GM12891 (cell line): ENCODE results near the gene HLA-C.
A peak's percentile ranks its signal among the peaks of the same experiment; 100 is the strongest.
"Not testable (repeated sequence)": the region's sequence is repeated elsewhere in the genome, so short reads cannot be mapped to it uniquely, and the experiment has no call there.

ENCODE experiments used
- DNase-seq: peaks from one replicate; pipeline ENCODE4 v3.0.0; 2011; ENCODE audit warnings: low spot score; ENCODE audit not compliant: insufficient read length
- FAIRE-seq: peaks from 2 replicates; lab custom pipeline; 2011; peaks lifted over from hg19 to GRCh38; lab: Jason Lieb, UNC
- PAX5 ChIP-seq: IDR thresholded peaks from 2 replicates; pipeline ENCODE4 v1.6.1; 2011; ENCODE audit warnings: low read length, moderate library complexity, mild to moderate bottlenecking; ENCODE audit not compliant: insufficient read depth, severe bottlenecking
- POLR2A ChIP-seq: IDR thresholded peaks from 2 replicates; pipeline ENCODE4 v1.6.1; 2011; ENCODE audit warnings: low read depth, low read length, control low read depth
- POLR2AphosphoS5 ChIP-seq: IDR thresholded peaks from 2 replicates; pipeline ENCODE4 v1.6.1; 2011; ENCODE audit warnings: low read depth, low read length, control low read depth
- POU2F2 ChIP-seq: IDR thresholded peaks from 2 replicates; pipeline ENCODE4 v1.6.1; 2011; ENCODE audit warnings: low read depth, mild to moderate bottlenecking, control low read depth, low read length, moderate library complexity
- SPI1 ChIP-seq: IDR thresholded peaks from 2 replicates; pipeline ENCODE4 v1.6.1; 2011; ENCODE audit warnings: low read depth, low read length, control low read depth
- TAF1 ChIP-seq: IDR thresholded peaks from 2 replicates; pipeline ENCODE4 v1.6.1; 2011; ENCODE audit warnings: low read depth, low read length, control low read depth

HLA-C gene

DNA sequence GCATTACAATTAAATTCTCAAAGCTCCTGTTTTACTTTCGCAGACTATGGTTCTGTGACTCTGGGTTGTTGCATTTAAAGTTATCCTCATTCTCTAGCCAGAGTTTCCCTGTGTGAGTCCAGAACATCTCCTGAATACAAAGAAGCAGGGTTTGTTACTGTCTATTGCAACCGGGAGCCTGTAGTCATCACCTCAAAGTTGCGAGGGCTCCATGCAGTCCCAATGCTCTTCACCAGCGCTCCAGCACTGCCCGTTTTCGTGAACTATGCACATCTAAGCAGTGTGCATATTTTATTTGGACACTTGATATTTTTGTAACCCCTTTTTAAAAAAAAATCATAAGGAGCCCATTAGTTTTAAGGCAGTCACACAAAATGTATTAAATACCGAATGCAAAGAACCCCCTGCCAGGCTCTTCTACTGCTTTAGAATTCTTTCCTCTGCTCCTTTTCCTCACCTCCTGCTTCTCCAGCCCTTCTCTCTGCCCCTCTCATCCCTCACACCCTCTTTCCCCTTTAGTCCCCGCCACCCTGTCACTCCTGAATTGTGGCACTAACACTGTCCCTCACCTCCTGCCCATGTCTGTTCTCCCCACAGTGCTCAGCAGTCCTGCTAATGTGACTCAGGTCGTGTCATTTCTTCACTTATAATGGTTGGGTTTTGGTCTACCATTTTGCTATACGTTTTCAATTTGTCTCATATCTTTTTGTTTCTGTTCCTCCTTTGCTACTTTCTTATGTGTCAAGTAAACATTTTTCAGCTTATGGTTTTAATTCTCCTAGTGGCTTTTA is 1.1 kb upstream of the HLA-C start:
- TF ChIP-seq POLR2AphosphoS5 (no peak), SPI1 (peak; percentile 70)
- DNase-seq: no peak
- peak; percentile 89 for FAIRE-seq

DNA sequence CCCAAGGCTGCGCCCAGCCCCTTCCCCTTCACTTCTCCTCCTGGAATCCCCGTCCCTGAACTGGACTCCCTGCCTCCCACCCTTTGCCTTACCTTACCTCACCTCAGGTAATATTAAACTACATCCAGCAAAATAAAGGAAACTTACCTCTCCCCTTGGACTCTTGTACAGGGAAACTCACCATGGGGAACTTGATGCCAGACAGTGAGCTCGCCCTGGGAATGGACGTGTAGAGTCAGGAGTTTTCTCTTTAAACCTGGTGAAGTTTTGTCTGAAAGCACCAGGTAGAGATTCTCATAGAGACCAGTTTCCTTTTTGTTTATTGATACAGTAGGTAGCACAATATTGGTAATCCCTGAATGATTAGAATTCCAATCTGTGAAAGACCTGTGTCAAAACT is 544 bp upstream of the HLA-C start:
- FAIRE-seq (no peak), DNase-seq (no peak)
- TF ChIP-seq POLR2AphosphoS5: no peak
- TF ChIP-seq PAX5: no peak
- TF ChIP-seq SPI1: no peak
- TF ChIP-seq TAF1: no peak
- TF ChIP-seq POU2F2: no peak
- TF ChIP-seq POLR2A: no peak; the same call in 1 of the 2 replicates

DNA sequence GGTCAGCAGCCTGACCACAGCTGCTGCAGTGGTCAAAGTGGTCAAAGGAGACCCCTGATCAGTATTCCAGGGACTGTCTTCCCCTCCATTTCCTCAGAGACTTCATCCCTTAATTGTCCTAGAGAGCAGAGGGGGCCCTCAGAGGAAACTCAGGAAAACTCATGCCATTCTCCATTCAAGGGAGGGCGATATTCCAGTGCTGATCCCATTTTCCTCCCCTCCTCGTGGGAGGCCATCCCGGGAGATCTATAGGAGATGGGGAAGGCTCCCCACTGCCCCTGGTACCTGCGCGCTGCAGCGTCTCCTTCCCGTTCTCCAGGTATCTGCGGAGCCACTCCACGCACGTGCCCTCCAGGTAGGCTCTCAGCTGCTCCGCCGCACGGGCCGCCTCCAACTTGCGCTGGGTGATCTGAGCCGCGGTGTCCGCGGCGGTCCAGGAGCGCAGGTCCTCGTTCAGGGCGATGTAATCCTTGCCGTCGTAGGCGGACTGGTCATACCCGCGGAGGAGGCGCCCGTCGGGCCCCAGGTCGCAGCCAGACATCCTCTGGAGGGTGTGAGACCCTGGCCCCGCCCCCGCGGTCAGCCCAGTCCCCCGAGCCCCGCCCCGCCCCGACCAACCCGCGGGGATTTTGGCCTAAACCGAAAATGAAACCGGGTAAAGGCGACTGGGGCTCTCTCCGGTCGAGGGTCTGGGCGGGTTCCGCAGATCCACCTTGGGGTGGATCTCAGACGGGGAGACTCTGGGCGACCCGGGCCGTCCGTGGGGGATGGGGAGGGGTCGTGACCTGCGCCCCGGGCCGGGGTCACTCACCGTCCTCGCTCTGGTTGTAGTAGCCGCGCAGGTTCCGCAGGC is 878 bp downstream of the HLA-C start:
- FAIRE-seq: peak; percentile 85
- no peak for TF ChIP-seq SPI1
- no peak for TF ChIP-seq TAF1
- no peak for TF ChIP-seq PAX5
- no peak for TF ChIP-seq POLR2A
- no peak for TF ChIP-seq POLR2AphosphoS5
- TF ChIP-seq POU2F2: no peak
- peak; percentile 52 for DNase-seq

DNA sequence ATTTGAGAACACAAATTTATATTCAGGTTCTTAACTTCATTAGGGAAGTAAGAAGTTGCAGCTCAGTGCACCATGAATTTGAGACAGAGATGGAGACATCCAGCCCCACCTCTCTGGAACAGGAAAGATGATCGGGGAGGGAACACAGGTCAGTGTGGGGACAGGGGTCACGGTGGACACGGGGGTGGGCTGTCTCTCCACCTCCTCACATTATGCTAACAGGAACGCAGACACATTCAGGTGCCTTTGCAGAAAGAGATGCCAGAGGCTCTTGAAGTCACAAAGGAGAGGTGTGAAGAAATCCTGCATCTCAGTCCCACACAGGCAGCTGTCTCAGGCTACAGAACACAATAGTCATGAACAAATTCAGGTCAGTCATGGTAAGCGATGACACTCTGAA is 3.1 kb downstream of the HLA-C start:
- no peak for FAIRE-seq
- no peak for DNase-seq
- no peak for TF ChIP-seq POU2F2
- TF ChIP-seq POLR2A: no peak
- TF ChIP-seq POLR2AphosphoS5: no peak; the same call in 1 of the 2 replicates
- TF ChIP-seq PAX5: no peak
- no peak for TF ChIP-seq SPI1
- no peak for TF ChIP-seq TAF1

DNA sequence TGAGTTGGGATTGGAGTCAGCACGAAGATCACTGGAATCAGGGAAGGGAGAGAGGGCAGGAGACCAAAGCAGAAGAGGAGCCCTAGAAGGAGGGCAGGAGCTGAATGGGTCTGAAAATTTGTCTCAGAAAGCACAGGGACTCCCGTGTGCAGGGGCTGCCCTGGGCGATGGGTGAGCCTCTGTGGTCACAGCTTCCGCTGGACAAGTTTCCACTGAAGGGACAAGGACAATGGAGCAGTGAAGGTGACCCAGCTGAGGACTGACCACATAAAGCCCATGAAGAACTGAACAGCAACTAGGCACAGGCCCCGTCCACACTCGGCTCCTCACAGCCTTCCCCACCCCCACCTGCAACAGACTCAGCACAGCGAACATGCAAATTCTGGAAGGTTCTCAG is 3.5 kb downstream of the HLA-C start:
- DNase-seq (no peak), FAIRE-seq (no peak)
- no peak for TF ChIP-seq POLR2A
- TF ChIP-seq PAX5: no peak
- no peak for TF ChIP-seq POLR2AphosphoS5
- no peak for TF ChIP-seq POU2F2
- TF ChIP-seq SPI1: no peak
- TF ChIP-seq TAF1: no peak

DNA sequence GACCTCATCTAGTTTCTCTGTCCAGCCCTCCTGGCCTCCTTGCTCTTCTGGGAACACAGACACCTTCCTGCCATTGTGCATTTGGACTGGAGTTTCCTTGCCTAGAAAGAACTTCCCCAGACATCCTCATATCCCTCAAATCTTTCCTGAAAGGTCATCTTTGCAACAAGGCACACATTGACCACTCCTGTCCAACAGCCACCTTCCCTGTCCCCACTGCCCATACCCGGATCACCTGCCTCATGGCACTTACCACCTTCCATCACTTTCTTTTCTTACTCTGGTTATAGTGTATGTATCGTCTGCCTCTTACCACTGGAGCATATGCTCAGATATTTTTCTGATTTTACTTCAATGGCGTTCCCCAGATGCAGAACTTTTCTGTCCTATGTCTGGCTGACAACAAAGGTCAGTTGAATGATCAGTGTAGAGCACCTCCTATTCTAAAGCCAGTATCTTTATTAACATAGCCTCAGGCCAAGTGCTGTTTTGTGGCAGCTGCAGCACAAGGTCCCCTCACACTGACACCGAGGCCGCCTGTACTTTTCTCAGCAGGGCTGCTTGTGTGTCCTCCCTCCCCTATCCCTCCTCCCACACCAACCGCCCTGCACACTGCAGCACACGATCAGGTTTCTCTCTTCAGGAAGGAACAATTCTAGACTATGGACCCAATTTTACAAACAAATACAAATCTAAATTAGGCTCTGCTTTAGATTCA is 4.1 kb downstream of the HLA-C start:
- no peak for DNase-seq
- no peak for TF ChIP-seq TAF1
- TF ChIP-seq SPI1: no peak
- TF ChIP-seq PAX5: no peak
- peak; percentile 57; the same call in 1 of the 2 replicates for TF ChIP-seq POU2F2
- peak; percentile 95 for TF ChIP-seq POLR2A
- peak; percentile 93 for TF ChIP-seq POLR2AphosphoS5
- peak; percentile 76 for FAIRE-seq

DNA sequence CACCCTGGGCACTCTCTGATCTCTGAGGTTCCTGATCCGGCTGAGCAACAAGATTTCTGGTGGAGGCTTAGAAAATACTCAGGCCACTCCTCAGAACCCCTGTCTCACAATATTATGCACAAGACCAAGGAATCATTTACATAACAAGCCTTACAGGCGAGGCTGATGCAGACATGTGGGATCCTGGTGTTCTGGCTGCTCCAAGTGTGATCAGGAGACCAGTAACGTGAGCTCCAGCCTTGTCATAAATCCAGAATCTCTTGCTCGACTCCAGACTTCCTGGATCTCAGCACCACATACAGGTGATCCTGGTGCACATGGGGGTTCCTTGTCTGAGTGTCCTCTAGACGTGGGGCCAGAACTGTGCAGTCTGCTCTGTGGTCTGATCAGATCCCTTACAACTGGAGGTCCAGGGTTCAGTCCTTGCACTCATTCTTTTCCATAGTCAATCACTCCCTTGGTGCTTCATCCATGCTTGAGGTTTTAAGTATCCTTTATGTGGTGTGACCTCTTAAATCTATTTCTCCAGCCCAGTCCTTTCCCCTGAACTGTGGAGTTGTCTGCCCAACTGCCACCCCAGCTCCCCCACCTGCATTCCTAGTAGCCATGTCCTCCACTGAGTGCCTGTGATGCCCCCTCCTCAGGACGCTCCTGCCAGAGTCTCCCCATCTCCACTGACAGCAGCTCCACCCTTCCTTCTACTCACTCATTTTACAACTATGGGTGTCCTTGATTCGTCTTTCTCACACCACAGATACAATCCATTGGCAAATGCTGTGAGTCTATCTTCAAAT is 5.1 kb downstream of the HLA-C start:
- TF ChIP-seq PAX5 (no peak), POLR2AphosphoS5 (peak; percentile 76; the same call in 1 of the 2 replicates), TAF1 (no peak), SPI1 (no peak), POLR2A (no peak; the same call in 1 of the 2 replicates)
- FAIRE-seq: no peak

DNA sequence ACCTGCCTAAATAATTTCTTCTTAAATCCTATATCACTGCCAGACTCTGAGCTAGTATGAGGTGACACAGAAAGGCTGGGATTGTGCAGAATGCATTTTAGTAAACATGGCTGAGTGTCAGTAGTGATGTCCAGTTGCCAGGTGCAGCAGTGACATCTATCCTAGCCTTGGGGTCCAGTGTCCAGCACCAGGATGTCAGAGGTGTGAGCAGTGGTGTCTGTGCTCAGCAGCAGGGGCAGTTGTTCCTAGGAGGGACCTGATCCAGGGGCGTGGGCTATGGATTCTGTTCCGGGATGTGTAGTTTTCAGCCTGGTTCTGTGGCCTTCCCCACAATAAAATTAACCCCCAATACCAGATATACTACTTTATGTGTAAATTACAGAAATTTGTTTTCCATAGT is 6.0 kb downstream of the HLA-C start:
- FAIRE-seq (no peak), DNase-seq (no peak)
- TF ChIP-seq TAF1 (no peak), POLR2A (peak; percentile 26; the same call in 1 of the 2 replicates), POLR2AphosphoS5 (no peak), POU2F2 (no peak), PAX5 (no peak), SPI1 (no peak)

More for the DNA sequence above, 5.1 kb downstream of the HLA-C start:
- DNase-seq: no peak

DNA sequence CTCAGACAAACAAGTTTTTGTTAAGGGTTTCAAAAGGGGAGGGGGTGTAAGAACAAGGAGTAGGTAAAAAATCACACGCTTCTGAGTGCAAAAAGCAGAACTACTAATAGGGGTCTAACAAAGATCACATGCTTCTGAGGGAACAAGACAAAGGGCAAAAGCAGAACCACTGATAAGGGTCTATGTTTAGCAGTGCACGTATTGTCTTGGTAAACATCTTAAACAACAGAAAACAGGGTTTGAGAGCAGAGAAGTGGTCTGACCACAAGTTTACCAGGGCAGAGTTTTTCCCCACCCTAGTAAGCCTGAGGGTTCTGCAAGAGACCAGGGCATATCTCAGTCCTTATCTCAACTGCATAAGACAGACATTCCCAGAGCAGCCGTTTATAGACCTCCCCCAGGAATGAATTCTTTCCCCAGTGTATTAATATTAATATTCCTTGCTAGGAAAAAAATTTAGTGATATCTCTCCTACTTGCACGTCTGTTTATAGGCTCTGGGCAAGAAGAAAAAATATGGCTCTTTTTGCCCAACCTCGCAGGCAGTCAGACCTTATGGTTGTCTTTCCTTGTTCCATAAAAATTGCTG is 8.5 kb downstream of the HLA-C start:
- DNase-seq, FAIRE-seq: not testable (repeated sequence)

DNA sequence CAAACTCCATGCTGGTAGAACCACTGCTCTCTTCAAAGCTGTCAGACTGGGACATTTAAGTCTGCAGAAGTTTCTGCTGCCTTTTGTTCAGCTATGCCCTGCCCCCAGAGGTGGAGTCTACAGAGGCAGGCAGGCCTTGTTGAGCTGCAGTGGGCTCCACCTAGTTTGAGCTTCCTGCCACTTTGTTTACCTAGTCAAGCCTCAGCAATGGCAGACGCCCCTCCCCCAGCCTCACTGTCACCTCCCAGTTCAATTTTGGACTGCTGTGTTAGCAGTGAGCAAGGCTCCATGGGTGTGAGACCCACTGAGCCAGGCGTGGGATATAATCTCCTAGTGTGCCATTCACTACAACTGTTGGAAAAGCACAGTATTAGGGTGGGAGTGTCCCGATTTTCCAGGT is 11.9 kb downstream of the HLA-C start:
- DNase-seq, FAIRE-seq: not testable (repeated sequence)
